Mesendoderm (in vitro differentiated cells): ENCODE measurements around the gene SLC26A6.

Source experiments
- DNase-seq: peaks from one replicate; pipeline ENCODE4 v3.0.0; 2013
- H2AK5ac ChIP-seq: 2 replicates; pipeline ENCODE4 v1.6.1; 2013; ENCODE audit warnings: low read length, inconsistent platforms
- H2BK120ac ChIP-seq: 2 replicates; pipeline ENCODE4 v1.6.1; 2013; ENCODE audit warnings: low read depth, mild to moderate bottlenecking, low read length, moderate library complexity, mixed read lengths
- H2BK15ac ChIP-seq: replicated peaks from 2 replicates; pipeline ENCODE4 v1.6.1; 2013; ENCODE audit warnings: low read depth, mild to moderate bottlenecking, moderate library complexity
- H2BK5ac ChIP-seq: 2 replicates; pipeline ENCODE4 v1.6.1; 2013; ENCODE audit warnings: low read length, inconsistent platforms
- H3K18ac ChIP-seq: 2 replicates; pipeline ENCODE4 v1.6.1; 2013; ENCODE audit warnings: mild to moderate bottlenecking, low read length, mixed read lengths
- H3K23ac ChIP-seq: one replicate; pipeline ENCODE4 v1.6.1; 2013; ENCODE audit warnings: low read length
- H3K27ac ChIP-seq: 2 replicates; pipeline ENCODE4 v1.5.1; 2013; ENCODE audit warnings: low read depth, mild to moderate bottlenecking, inconsistent platforms, low read length, moderate library complexity
- H3K27me3 ChIP-seq: 2 replicates; pipeline ENCODE4 v1.6.1; 2013; ENCODE audit warnings: low read length, control low read depth, mild to moderate bottlenecking, inconsistent platforms; ENCODE audit not compliant: insufficient read depth, poor library complexity
- H3K36me3 ChIP-seq: 2 replicates; pipeline ENCODE4 v1.6.1; 2013; ENCODE audit warnings: low read length, inconsistent platforms; ENCODE audit not compliant: control insufficient read depth, insufficient read depth
- H3K4ac ChIP-seq: one replicate; pipeline ENCODE4 v1.6.1; 2013; ENCODE audit warnings: low read depth, mild to moderate bottlenecking, low read length, moderate library complexity
- H3K4me1 ChIP-seq: 2 replicates; pipeline ENCODE4 v1.6.1; 2013; ENCODE audit warnings: low read depth, low read length, inconsistent platforms; ENCODE audit not compliant: control insufficient read depth
- H3K4me2 ChIP-seq: 2 replicates; pipeline ENCODE4 v1.6.1; 2013; ENCODE audit warnings: low read length
- H3K4me3 ChIP-seq: 2 replicates; pipeline ENCODE4 v1.5.1; 2013; ENCODE audit warnings: mild to moderate bottlenecking, low read length
- H3K56ac ChIP-seq: one replicate; pipeline ENCODE4 v1.6.1; 2013; ENCODE audit warnings: low read length
- H3K79me1 ChIP-seq: 2 replicates; pipeline ENCODE4 v1.6.1; 2013; ENCODE audit warnings: low read length, inconsistent platforms
- H3K79me2 ChIP-seq: 2 replicates; pipeline ENCODE4 v1.6.1; 2013; ENCODE audit warnings: mild to moderate bottlenecking, low read length; ENCODE audit not compliant: control insufficient read depth, insufficient read depth
- H3K9ac ChIP-seq: 2 replicates; pipeline ENCODE4 v1.6.1; 2013; ENCODE audit warnings: low read length, inconsistent platforms
- H4K5ac ChIP-seq: one replicate; pipeline ENCODE4 v1.6.1; 2013; ENCODE audit warnings: low read length
- H4K8ac ChIP-seq: one replicate; pipeline ENCODE4 v1.6.1; 2013; ENCODE audit warnings: low read depth, mild to moderate bottlenecking, control low read depth, low read length, moderate library complexity
- WGBS: extraction: QIAGEN DNeasy Blood & Tissue Kit; methylation state at CpG from one replicate; pipeline ENCODE4 v1.1.7; 2013; ENCODE audit warnings: low lambda C conversion rate, missing lambda C conversion rate; ENCODE audit not compliant: insufficient coverage; ENCODE audit errors: extremely low coverage; 5-methylcytosine and 5-hydroxymethylcytosine counted together

SLC26A6 gene

GRCh38 chr3:48656061-48656840 lies 21.0 kb upstream of the SLC26A6 start:
- Histone ChIP-seq H3K4ac (no peak overlapping the region), H3K27ac (peak overlapping the region; percentile 24), H3K27me3 (no peaks in the 10 kb centered on the region), H2BK15ac (no peak overlapping the region), H4K5ac (no peak overlapping the region), H3K79me1 (no peaks in the 10 kb centered on the region), H3K4me1 (peaks cover 6% of the 10 kb centered on the region), H3K18ac (no peak overlapping the region), H3K56ac (peak overlapping the region; percentile 85), H2BK5ac (peak overlapping the region; percentile 25), H4K8ac (no peak overlapping the region), H3K9ac (peak overlapping the region; percentile 72), H3K36me3 (no peaks in the 10 kb centered on the region), H3K4me2 (peak overlapping the region; percentile 52), H2BK120ac (no peak overlapping the region), H2AK5ac (no peak overlapping the region), H3K23ac (no peak overlapping the region), H3K79me2 (no peaks in the 10 kb centered on the region), H3K4me3 (peak overlapping the region; percentile 32)
- peak; percentile 93 for DNase-seq
- WGBS: no CpG with 5 or more reads among the region's 94 CpGs

- H2AK5ac ChIP-seq: no peak overlapping the region
- H3K23ac ChIP-seq: no peak overlapping the region
- H3K56ac ChIP-seq: peak overlapping the region; percentile 84
- H2BK120ac ChIP-seq: no peak overlapping the region
- no peak overlapping the region for H3K4me2 ChIP-seq
- H3K79me1 ChIP-seq: no peaks in the 10 kb centered on the region
- no peak overlapping the region for H4K8ac ChIP-seq
- peaks cover 6% of the 10 kb centered on the region for H3K4me1 ChIP-seq
- H3K36me3 ChIP-seq: no peaks in the 10 kb centered on the region
- no peak overlapping the region for H4K5ac ChIP-seq
- no CpG with 5 or more reads among the region's 30 CpGs for WGBS
- H3K9ac ChIP-seq: peak overlapping the region; percentile 63
- H3K4ac ChIP-seq: no peak overlapping the region
- no peak overlapping the region for H3K27ac ChIP-seq
- H3K27me3 ChIP-seq: no peaks in the 10 kb centered on the region
- H2BK5ac ChIP-seq: no peak overlapping the region
- DNase-seq: no peak
- H3K79me2 ChIP-seq: no peaks in the 10 kb centered on the region
- H2BK15ac ChIP-seq: no peak overlapping the region
- no peak overlapping the region for H3K4me3 ChIP-seq
- no peak overlapping the region for H3K18ac ChIP-seq
Observed at GRCh38 chr3:48655606-48656005, 20.3 kb upstream of the SLC26A6 start.

GRCh38 chr3:48655063-48655462 lies 19.8 kb upstream of the SLC26A6 start:
- Histone ChIP-seq H3K27me3 (no peaks in the 10 kb centered on the region), H3K27ac (no peak overlapping the region), H3K4me1 (peaks cover 6% of the 10 kb centered on the region), H3K4me2 (no peak overlapping the region), H3K18ac (no peak overlapping the region), H3K4me3 (no peak overlapping the region), H4K5ac (no peak overlapping the region), H3K23ac (no peak overlapping the region), H2BK120ac (no peak overlapping the region), H3K79me1 (no peaks in the 10 kb centered on the region), H2BK5ac (no peak overlapping the region), H2AK5ac (no peak overlapping the region), H4K8ac (no peak overlapping the region), H3K36me3 (no peaks in the 10 kb centered on the region), H3K4ac (no peak overlapping the region), H3K79me2 (no peaks in the 10 kb centered on the region), H3K9ac (no peak overlapping the region), H3K56ac (peak overlapping the region; percentile 84), H2BK15ac (no peak overlapping the region)
- DNase-seq: no peak
- WGBS: no CpG with 5 or more reads among the region's 12 CpGs

- Histone ChIP-seq H3K56ac (no peak overlapping the region), H4K5ac (no peak overlapping the region), H3K36me3 (no peaks in the 10 kb centered on the region), H3K9ac (no peak overlapping the region), H4K8ac (no peak overlapping the region), H2BK5ac (no peak overlapping the region), H2BK15ac (no peak overlapping the region), H3K23ac (no peak overlapping the region), H3K4me3 (no peak overlapping the region), H3K4me2 (no peak overlapping the region), H3K79me2 (no peaks in the 10 kb centered on the region), H3K27ac (no peak overlapping the region), H3K4ac (no peak overlapping the region), H2AK5ac (no peak overlapping the region), H3K27me3 (no peaks in the 10 kb centered on the region), H3K79me1 (no peaks in the 10 kb centered on the region), H3K4me1 (peaks cover 6% of the 10 kb centered on the region), H2BK120ac (no peak overlapping the region), H3K18ac (no peak overlapping the region)
- DNase-seq: no peak
- WGBS: no CpG with 5 or more reads among the region's 15 CpGs
Observed at GRCh38 chr3:48652923-48653715, 17.9 kb upstream of the SLC26A6 start.

- no peak overlapping the region for H3K4me2 ChIP-seq
- H3K27me3 ChIP-seq: no peaks in the 10 kb centered on the region
- no peak overlapping the region for H3K4ac ChIP-seq
- H2AK5ac ChIP-seq: no peak overlapping the region
- no peak overlapping the region for H4K8ac ChIP-seq
- DNase-seq: no peak
- H3K79me2 ChIP-seq: no peaks in the 10 kb centered on the region
- peaks cover 6% of the 10 kb centered on the region for H3K4me1 ChIP-seq
- no peak overlapping the region for H3K56ac ChIP-seq
- no peak overlapping the region for H2BK15ac ChIP-seq
- H3K27ac ChIP-seq: no peak overlapping the region
- no CpG with 5 or more reads among the region's 11 CpGs for WGBS
- no peak overlapping the region for H2BK120ac ChIP-seq
- no peak overlapping the region for H3K9ac ChIP-seq
- H3K18ac ChIP-seq: no peak overlapping the region
- H4K5ac ChIP-seq: no peak overlapping the region
- no peak overlapping the region for H3K4me3 ChIP-seq
- no peaks in the 10 kb centered on the region for H3K36me3 ChIP-seq
- no peak overlapping the region for H3K23ac ChIP-seq
- no peaks in the 10 kb centered on the region for H3K79me1 ChIP-seq
- no peak overlapping the region for H2BK5ac ChIP-seq
Observed at GRCh38 chr3:48651771-48652170, 16.5 kb upstream of the SLC26A6 start.
